ENCODE results near the gene ARHGAP24. TPM values are rescaled to one million over a fixed set of nuclear protein-coding genes. Genes with fewer than 3 reads are reported as not detected.

ARHGAP24 gene
- total and polyA plus RNA-seq, 2 of the 13 experiments (the other 11 are each of a cell fraction or from before 2014, with no cell fraction given): 0.07 to 0.55 TPM

GRCh38 chr4:85474818-85475630, at the start of gene ARHGAP24 (continued):
- peak; percentile 88 for TF ChIP-seq ARID5B (CRISPR knock-in tag; IDR thresholded peaks at IDR 0.05)
- peak; percentile 82 for TF ChIP-seq FOXP4 (CRISPR knock-in tag; IDR thresholded peaks at IDR 0.05)
- no peak for TF ChIP-seq NR1H2 (CRISPR knock-in tag; IDR thresholded peaks at IDR 0.05; ENCODE audit: borderline replicate concordance, low read depth)
- TF ChIP-seq ATF2 (CRISPR knock-in tag; IDR thresholded peaks at IDR 0.05): peak; percentile 44; the same call in 1 of the 2 replicates
- no peak for TF ChIP-seq PHF20 (CRISPR knock-in tag; IDR thresholded peaks at IDR 0.05)
- no peak for TF ChIP-seq ZNF558 (CRISPR knock-in tag; IDR thresholded peaks at IDR 0.05; ENCODE audit: borderline replicate concordance)
- no peak for TF ChIP-seq SNAI1 (CRISPR knock-in tag; IDR thresholded peaks at IDR 0.05; ENCODE audit: borderline replicate concordance)
- TF ChIP-seq ZNF556 (CRISPR knock-in tag; IDR thresholded peaks at IDR 0.05; ENCODE audit: borderline replicate concordance): no peak
- TF ChIP-seq ZNF275 (CRISPR knock-in tag; IDR thresholded peaks at IDR 0.05; ENCODE audit: borderline replicate concordance): no peak
- TF ChIP-seq MED13 (CRISPR knock-in tag; IDR thresholded peaks at IDR 0.05): peak; percentile 58; the same call in 1 of the 2 replicates
- no peak for TF ChIP-seq RFX1 (IDR thresholded peaks at IDR 0.05)
- no peak for TF ChIP-seq SMYD3 (CRISPR knock-in tag; IDR thresholded peaks at IDR 0.05)
- no peak for TF ChIP-seq JUND (CRISPR knock-in tag; IDR thresholded peaks at IDR 0.05)
- no peak for TF ChIP-seq SOX6 (IDR thresholded peaks at IDR 0.05)
- peak; percentile 97 for TF ChIP-seq SOX6 (CRISPR knock-in tag; IDR thresholded peaks at IDR 0.05)
- TF ChIP-seq TEAD2 (CRISPR knock-in tag; IDR thresholded peaks at IDR 0.05): no peak
- TF ChIP-seq RBFOX2 (IDR thresholded peaks at IDR 0.05; ENCODE audit: low read depth, low read length): no peak
- TF ChIP-seq IKZF4 (CRISPR knock-in tag; IDR thresholded peaks at IDR 0.05; ENCODE audit: borderline replicate concordance, low read depth, not compliant biosample characterization): no peak
- TF ChIP-seq NCOA2 (CRISPR knock-in tag; IDR thresholded peaks at IDR 0.05): peak; percentile 66; the same call in 1 of the 2 replicates
- TF ChIP-seq ZNF232 (CRISPR knock-in tag; IDR thresholded peaks at IDR 0.05; ENCODE audit: borderline replicate concordance): 0 out of 2 replicates have a peak, but pooled peaks have one; percentile 54
- no peak for TF ChIP-seq MAFF (IDR thresholded peaks at IDR 0.05; ENCODE audit: low read depth, low read length)
- no peak for TF ChIP-seq ZNF766 (CRISPR knock-in tag; IDR thresholded peaks at IDR 0.05; ENCODE audit: borderline replicate concordance)

Data from HepG2 (cell line).